T47D (cell line): ENCODE data around the gene ATP9A.

Experiments used
- DNase-seq, 2 experiments: peaks; one replicate each; pipeline versions ENCODE4 v3.0.0 to v3.0.0-alpha.2; 2011 to 2012; ENCODE audit warnings: low read depth in 1 of 2, low spot score in 1 of 2
- JUND ChIP-seq: IDR thresholded peaks from 2 replicates; pipeline ENCODE4 v1.6.1; 2012; ENCODE audit warnings: low read depth
- in situ Hi-C: cut with HindIII; loops from 2 replicates; pipeline ENCODE4 v1.10.0; 2016; ENCODE audit warnings: low sequenced_read_pairs, low pct_unique_long_range_greater_than_20kb

Gene ATP9A

DNA sequence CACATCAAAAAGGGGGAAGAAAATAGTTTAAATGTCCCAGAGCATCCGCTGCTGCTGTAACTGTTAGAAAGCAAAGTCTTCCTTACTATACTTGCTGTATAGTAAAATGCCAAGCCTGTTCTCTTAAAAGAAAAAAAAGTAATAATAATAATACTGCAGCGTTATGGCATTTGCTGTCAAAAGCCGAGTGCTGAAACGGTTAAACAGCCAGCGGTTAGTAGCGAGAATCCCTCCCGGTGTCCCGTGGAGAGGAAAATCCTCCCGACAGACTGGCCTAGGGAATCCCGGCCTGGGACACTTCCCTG is 206.2 kb downstream of the ATP9A start:
- no peak for TF ChIP-seq JUND

DNA sequence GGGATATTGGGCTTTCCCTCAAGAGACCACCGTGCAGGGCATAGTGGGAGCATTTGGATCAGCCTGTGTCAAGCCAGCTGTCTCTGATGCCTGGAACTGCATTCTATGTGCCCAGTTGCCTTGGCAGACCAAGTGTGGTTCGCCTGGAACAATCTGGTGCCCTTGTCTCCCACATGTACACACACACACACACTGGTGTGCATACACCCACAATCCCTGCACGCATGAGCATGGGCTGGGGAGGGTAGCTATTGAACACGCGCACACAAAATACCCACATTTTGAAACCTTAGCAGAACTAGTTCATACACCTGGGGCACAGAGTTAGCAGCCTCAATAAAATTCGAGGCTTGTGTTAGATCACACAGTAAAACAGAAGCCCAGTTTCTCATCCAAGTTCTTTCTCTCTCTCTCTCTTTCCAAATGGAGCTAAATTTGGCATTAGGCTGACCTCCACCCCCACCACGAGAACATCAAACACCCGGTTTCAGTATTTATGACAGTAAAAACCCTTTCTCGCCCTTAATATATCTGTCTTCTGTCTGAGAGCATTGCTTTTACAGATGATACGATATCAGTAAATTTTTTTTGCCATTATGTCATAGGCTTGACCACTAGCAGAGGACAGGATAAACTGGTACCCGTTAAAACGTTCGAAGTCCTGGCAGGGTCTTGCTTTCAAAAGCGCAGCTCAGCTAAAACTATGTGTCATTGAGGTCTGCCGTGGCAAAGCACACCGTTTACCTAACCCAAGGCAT is 207.5 kb downstream of the ATP9A start:
- no peak for TF ChIP-seq JUND

More for the DNA sequence above, 206.2 kb downstream of the ATP9A start:
- DNase-seq = no peak
- in situ Hi-C loops = no loop called here

DNA sequence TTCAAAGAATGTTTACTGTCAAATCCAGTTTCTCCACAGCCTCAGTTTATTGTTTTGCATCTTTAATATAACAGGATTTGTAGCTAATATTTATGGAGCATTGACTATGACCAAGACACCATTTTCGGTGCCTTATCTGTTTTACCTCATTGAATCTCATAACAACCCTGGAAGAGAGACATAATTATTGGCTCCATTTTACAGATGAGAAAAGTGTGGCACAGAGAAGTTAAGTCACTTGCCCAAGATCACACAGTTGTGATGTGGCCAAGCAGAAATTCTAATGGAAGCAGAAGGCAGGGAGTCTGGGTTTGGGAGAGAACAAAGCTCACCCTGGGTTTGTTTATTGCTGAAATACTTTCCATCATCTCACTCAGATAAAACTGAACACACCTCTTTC is 208.1 kb downstream of the ATP9A start:
- DNase-seq = no peak
- in situ Hi-C loops = no loop called here
- no peak for TF ChIP-seq JUND

More for the DNA sequence above, 207.5 kb downstream of the ATP9A start:
- in situ Hi-C loops = no loop called here
- no peak for DNase-seq

DNA sequence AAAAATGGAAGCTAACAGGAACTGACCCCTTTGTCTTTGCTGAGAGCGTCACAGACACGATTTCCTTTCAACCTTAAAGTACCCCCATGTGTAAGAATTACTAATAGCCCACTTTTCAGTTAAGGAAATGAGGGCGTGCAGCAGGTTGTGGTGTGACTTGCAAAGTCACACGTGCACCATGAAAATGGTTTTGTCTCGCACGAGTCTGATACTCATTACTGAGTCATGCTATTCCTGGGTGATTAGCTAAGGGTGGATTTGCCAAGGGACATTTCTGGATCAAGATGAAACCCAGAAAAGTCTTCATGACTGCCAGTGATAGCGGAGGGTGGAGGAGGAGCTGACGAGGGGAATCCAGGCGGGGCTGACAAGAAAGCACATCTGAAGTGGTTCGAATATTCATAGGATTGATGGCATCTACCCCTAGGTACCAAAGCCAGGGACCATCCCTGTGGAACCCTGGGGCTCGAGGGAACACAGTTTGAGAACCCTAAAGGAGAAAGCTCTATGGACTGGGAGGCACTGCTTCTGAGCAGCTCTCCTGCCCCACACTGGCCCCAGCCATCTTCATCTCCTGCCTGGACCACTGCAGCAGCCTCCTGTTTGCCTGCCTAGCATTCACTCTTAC is 213.5 kb downstream of the ATP9A start:
- TF ChIP-seq JUND = no peak
- no peak for DNase-seq
- in situ Hi-C loops = no loop called here

- TF ChIP-seq JUND = no peak
- in situ Hi-C loops = no loop called here
- no peak for DNase-seq
Measured at GRCh38 chr20:51553897-51554486, 214.2 kb downstream of the ATP9A start.

DNA sequence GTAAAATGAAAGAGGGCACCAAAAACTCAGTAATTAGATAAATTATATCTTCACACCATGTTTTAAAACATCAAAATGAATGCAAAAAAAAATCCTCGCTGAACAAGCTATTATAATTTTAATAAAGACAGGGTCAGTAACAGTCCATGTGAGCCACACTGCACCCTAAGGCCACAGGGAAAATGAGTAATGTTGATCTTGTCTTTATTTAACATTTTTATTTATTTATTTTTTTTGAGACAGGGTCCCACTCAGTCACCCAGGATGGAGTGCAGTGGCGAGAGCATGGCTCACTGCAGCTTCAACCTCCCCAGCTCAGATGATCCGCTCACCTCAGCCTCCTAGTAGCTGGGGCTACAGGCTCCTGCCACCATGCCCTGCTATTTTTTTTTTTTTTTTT is 217.0 kb downstream of the ATP9A start:
- TF ChIP-seq JUND = no peak
- DNase-seq = no peak
- in situ Hi-C loops = no loop called here

DNA sequence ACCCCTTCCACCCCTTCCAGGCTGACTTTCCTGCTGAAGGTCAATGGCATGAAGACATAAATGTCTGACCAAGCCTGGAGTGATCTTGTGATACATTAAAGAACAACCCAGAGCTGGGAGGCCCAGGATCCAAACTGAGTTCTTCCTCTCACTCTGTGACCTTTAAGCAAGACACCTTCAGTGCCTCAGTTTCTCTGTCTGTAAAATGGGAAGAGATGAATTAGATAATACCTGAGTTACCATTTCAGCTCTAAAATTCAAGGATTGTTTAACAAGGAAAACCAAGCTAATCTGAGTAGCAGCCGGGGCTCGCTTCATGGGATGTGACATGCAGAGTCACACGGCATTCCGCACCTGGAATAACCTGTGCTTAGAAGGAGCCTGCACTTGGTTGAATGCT is 218.7 kb downstream of the ATP9A start:
- no peak for TF ChIP-seq JUND
- DNase-seq = no peak
- in situ Hi-C loops = no loop called here

DNA sequence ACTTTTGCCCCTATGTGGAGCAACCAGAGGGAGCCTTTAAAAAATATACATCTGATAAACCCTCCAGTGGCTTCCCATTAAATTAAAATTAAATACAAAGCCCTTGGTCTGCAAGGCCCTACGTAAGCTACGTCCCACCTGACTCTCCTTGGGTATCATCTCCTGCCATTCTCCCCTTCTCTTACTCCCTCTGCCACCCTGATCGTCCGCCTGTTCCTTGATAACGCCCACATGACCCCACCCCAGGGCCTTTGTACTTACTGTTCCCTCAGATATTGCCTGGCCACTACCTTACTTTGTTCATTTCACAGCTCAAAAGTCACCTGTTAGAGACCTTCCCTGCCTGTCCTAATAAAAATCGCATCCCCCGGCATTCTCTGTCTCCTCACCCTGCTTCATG is 220.2 kb downstream of the ATP9A start:
- DNase-seq = no peak
- no peak for TF ChIP-seq JUND
- in situ Hi-C loops = no loop called here
